Right atrium auricular region (tissue), 2 donors: ENCODE data around the gene SETD1B. TPM values are rescaled to one million over a fixed set of nuclear protein-coding genes. Genes with fewer than 3 reads are reported as not detected.

Experiments
- DNase-seq: peaks from one replicate; pipeline ENCODE4 v3.0.0-alpha.2; 2019; ENCODE audit warnings: low spot score
- H3K27ac ChIP-seq, 2 donors: fragments of 200-600 bp; sonication (generic); 1 replicate in 1 of 2; 2 replicates in 1 of 2; pipeline ENCODE4 v1.5.1; 2016 to 2019
- H3K27me3 ChIP-seq, 2 donors: fragments of 200-600 bp; sonication (generic); one replicate each; pipeline versions ENCODE4 v1.5.1 to v1.6.0; 2017 to 2019
- H3K36me3 ChIP-seq: fragments of 200-600 bp; sonication (generic); one replicate; pipeline ENCODE4 v1.5.1; 2016
- H3K4me1 ChIP-seq, 2 donors: fragments of 200-600 bp; sonication (generic); one replicate each; pipeline versions ENCODE4 v1.5.1 to v1.6.0; 2017 to 2019
- H3K4me3 ChIP-seq, 2 donors: fragments of 200-600 bp; sonication (generic); 1 replicate in 1 of 2; 2 replicates in 1 of 2; pipeline ENCODE4 v1.5.1; 2017 to 2019; ENCODE audit warnings: mild to moderate bottlenecking in 1 of 2, moderate library complexity in 1 of 2
- H3K9me3 ChIP-seq, 2 donors: fragments of 200-600 bp; sonication (generic); one replicate each; pipeline ENCODE4 v1.5.1; 2019
- total RNA-seq, 2 donors: library from RNA; depleted of rRNA; stranded (reverse); fragments of >200 nt; gene quantifications; one replicate each; pipeline ENCODE4 v1.1.0, GENCODE V29; 2016
- TF ChIP-seq, protein P1 (sequence below), 2 donors: fragments of 200-600 bp; sonication (generic); IDR thresholded peaks; one replicate each; pipeline ENCODE4 v1.5.1; 2019; ENCODE audit warnings: antibody characterized with exemption in 2 of 2

Gene SETD1B
- total RNA-seq, 2 donors from 2014 or later = 6.0 to 9.3 TPM

DNA sequence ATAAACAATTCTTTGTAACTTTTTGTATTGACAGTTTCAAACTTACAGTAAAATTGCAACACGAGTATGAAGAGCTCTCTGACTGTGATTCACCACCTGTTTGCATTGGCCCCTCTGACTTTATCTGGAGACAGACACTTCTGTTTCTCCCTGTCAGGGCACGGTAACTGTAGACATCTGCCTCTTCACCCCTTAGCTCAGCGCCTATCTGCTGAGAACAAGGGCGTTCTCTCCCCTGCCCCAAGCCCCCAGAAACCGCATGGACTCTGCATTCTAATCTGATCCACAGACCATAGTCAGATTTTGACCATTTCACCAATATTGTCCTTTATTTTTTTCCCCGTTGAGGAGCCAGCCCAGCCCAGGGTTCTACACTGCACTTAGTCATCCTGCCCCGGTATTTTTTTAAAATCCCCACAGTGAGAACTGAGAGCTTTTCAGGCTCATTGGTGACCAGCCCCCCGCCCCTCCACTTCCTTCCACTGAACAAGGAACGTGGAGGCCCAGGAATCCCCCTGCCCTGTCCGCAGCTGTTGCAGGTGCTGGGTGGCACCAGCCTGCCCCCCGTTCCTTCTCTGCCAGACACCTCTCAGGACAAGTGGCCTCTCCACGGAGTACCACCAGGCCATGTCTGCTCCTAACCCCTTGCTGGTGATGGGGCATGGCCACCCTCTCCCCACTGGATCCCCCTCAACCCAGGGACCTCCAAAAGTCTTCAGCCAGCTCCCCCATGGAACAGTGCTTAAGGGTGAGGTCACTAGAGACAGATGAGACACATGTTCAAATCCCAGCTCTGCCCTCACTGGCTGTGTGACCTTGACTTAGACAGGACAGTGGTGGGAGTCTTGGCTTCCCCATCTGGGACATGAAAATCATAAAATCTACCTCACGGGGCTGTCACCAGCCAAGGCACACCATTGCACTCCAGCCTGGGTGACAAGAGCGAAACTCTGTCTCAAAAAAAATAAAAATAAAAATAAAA lies 21.5 kb upstream of the SETD1B start:
- no peak overlapping the region for H3K4me3 ChIP-seq
- no peaks in the 10 kb centered on the region for H3K27me3 ChIP-seq
- H3K27ac ChIP-seq = peak overlapping the region; percentile 9 to 68
- H3K9me3 ChIP-seq = no peaks in the 10 kb centered on the region
- H3K4me1 ChIP-seq = peaks cover 0 to 21% of the 10 kb centered on the region in 2 donors
- no peak for DNase-seq
- peaks cover 6% of the 10 kb centered on the region for H3K36me3 ChIP-seq
- TF ChIP-seq, protein P1, sequence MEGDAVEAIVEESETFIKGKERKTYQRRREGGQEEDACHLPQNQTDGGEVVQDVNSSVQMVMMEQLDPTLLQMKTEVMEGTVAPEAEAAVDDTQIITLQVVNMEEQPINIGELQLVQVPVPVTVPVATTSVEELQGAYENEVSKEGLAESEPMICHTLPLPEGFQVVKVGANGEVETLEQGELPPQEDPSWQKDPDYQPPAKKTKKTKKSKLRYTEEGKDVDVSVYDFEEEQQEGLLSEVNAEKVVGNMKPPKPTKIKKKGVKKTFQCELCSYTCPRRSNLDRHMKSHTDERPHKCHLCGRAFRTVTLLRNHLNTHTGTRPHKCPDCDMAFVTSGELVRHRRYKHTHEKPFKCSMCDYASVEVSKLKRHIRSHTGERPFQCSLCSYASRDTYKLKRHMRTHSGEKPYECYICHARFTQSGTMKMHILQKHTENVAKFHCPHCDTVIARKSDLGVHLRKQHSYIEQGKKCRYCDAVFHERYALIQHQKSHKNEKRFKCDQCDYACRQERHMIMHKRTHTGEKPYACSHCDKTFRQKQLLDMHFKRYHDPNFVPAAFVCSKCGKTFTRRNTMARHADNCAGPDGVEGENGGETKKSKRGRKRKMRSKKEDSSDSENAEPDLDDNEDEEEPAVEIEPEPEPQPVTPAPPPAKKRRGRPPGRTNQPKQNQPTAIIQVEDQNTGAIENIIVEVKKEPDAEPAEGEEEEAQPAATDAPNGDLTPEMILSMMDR (IDR thresholded peaks at IDR 0.05) = no peak

DNA sequence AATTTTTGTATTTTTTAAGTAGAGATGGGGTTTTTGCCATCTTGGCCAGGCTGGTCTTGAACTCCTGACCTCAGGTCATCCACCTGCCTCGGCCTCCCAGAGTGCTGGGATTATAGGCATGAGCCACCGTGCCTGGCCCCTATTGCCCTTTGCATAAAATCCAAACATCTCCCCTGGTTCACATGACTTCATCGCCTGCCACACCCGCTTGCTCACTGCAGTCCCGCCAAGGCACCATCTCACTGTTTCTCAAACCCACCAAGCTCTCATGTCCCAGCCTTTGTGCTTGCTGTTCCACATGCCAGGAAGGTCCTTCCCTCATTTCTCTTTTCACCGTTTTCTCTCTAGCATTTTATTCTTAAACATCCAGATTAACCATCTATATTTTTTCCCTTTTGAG lies 20.0 kb upstream of the SETD1B start:
- peaks cover 0 to 25% of the 10 kb centered on the region in 2 donors for H3K4me1 ChIP-seq
- DNase-seq = no peak

DNA sequence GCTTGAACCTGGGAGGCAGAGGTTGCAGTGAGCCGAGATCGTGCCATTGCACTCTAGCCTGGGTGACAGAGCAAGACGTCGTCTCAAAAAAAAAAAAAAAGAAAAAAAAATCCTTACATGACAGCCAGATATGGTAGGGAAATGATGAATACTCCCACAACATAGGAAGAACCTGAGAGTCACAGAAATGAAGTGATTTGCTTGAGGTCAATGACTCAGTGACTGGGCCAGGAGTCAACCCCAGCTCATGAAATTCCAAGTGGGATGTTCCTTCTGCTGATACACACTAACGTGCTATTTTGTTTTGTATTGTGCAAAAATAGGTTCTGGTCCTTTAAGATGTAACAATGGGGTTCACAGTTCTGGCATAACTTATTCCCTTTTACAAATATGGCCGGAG lies 19.3 kb upstream of the SETD1B start:
- H3K27me3 ChIP-seq = no peaks in the 10 kb centered on the region
- no peaks in the 10 kb centered on the region for H3K9me3 ChIP-seq
- no peak overlapping the region for H3K4me3 ChIP-seq
- H3K27ac ChIP-seq = no peak overlapping the region
- TF ChIP-seq, protein P1 (IDR thresholded peaks at IDR 0.05) = no peak
- DNase-seq = no peak
- H3K36me3 ChIP-seq = peaks cover 6% of the 10 kb centered on the region
- peaks cover 0 to 32% of the 10 kb centered on the region in 2 donors for H3K4me1 ChIP-seq

More for the DNA sequence above, 20.0 kb upstream of the SETD1B start:
- TF ChIP-seq, protein P1 (IDR thresholded peaks at IDR 0.05) = no peak
- Histone ChIP-seq H3K4me3 (no peak overlapping the region), H3K9me3 (no peaks in the 10 kb centered on the region), H3K36me3 (peaks cover 6% of the 10 kb centered on the region), H3K27me3 (no peaks in the 10 kb centered on the region), H3K27ac (no peak overlapping the region)

DNA sequence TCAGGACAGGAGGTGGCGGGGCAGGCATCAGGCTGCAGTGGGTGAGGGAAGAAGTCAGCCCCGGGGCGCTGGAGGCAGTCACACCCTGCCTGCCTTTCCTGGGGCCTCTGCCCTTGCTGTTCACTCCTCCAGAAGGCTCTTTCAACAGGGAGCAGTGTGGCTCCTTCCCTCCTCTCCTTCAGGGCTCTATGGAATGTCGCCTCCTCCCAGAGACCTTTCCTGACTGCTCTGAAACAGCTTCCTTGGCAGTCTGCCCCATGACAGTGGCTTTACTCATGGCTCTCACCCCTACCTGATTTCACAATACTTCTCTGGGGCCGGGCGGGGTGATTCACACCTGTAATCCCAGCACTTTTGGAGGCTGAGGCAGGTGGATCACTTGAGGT lies 17.4 kb upstream of the SETD1B start:
- DNase-seq = no peak

DNA sequence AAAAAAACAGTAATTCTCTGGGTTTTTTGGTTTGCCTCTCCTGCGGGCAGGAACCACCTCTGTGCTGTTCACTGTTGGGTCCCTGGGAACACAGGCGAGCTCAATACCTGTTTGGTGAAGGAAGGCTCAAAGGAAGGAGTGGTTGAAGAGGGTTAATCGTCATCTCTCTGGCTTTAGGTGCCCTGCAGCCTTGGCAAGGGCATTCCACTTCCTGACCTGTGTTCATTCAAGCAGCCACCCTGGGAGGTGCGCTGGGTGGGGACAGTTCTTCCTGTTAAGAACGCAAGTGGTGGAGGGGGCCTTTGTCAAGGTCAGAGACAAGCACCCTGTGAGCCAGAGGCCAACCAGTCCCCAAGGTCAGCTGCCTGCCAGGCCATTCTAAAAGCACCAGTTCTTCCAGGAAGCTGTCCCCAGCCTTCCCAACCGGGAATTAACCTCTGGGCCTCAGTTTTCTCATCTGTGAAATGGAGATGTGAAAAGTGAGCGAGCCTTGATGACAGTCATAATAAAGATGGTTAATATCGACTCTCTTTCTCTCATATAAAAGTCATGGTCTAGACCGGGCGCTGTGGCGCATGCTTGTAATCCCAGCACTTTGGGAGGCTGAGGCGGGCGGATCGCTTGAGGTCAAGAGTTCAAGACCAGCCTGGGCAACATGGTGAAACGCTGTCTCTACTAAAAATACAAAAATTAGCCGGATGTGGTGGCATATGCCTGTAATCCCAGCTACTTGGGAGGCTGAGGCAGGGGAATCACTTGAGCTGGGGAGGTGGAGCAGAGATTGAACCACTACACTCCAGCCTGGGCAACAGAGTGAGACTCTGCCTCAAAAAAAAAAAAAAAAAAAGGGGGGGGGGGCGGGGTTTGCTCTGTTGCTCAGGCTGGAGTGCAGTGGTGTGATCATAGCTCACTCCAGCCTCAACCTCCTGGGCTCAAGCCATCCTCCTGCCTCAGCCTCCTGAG lies 16.5 kb upstream of the SETD1B start:
- Histone ChIP-seq H3K27me3 (no peaks in the 10 kb centered on the region), H3K27ac (peak overlapping the region in 1 of 2 donors; percentile 9), H3K36me3 (no peaks in the 10 kb centered on the region), H3K4me3 (no peak overlapping the region), H3K4me1 (peaks cover 0 to 26% of the 10 kb centered on the region in 2 donors), H3K9me3 (no peaks in the 10 kb centered on the region)
- TF ChIP-seq, protein P1 (IDR thresholded peaks at IDR 0.05) = no peak
- no peak for DNase-seq

More for the DNA sequence above, 17.4 kb upstream of the SETD1B start:
- H3K4me1 ChIP-seq = peaks cover 0 to 35% of the 10 kb centered on the region in 2 donors
- peak overlapping the region in 1 of 2 donors; percentile 9 for H3K27ac ChIP-seq
- H3K9me3 ChIP-seq = no peaks in the 10 kb centered on the region
- TF ChIP-seq, protein P1 (IDR thresholded peaks at IDR 0.05) = no peak
- no peak overlapping the region for H3K4me3 ChIP-seq
- no peaks in the 10 kb centered on the region for H3K36me3 ChIP-seq
- no peaks in the 10 kb centered on the region for H3K27me3 ChIP-seq
